Measurements from ENCODE around the gene ADAMTSL1.
"Not testable (repeated sequence)": the region's sequence is repeated elsewhere in the genome, so short reads cannot be mapped to it uniquely, and the experiment has no call there.

Gene ADAMTSL1

DNA sequence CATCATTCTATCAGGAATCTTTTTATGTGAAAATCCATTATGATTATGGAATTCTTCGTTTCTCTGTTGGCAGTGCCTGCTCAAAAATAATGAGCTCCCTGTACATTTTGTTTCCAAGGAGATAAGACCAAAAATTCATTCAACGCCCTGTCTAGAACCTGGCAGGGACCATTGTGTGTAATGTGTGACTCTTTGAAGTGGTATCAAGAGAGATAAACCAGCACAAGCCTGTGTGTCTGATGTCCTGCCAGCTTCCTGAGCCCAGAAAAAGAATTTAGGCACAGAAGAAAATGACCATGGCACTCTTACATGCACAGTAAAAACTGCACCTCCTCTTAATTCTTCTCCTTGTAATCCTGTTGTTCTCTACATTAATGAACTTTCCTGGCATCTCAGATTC lies 381.7 kb downstream of the ADAMTSL1 start:
- no peaks in the 10 kb centered on the region for H3K36me3 ChIP-seq (ENCODE audit: control insufficient read depth, insufficient read depth, low read length, severe bottlenecking)
- no peak overlapping the region for H3K4me3 ChIP-seq (ENCODE audit: low read length)
- no peaks in the 10 kb centered on the region for H3K9me3 ChIP-seq (ENCODE audit: control insufficient read depth, low read length)
- DNase-seq (ENCODE audit: low read depth) = no peak
- no peaks in the 10 kb centered on the region for H3K27me3 ChIP-seq (replicated peaks; ENCODE audit: control insufficient read depth, insufficient read depth, low read length)
- peaks cover 32% of the 10 kb centered on the region for H3K4me1 ChIP-seq (ENCODE audit: control insufficient read depth, insufficient read depth, low read length)
- H3K9ac ChIP-seq (ENCODE audit: low read length) = no peak overlapping the region

GRCh38 chr9:18857334-18857733 lies 383.4 kb downstream of the ADAMTSL1 start:
- peak overlapping the region; percentile 13 for H3K4me3 ChIP-seq (ENCODE audit: low read length)
- no peak for DNase-seq (ENCODE audit: low read depth)

DNA sequence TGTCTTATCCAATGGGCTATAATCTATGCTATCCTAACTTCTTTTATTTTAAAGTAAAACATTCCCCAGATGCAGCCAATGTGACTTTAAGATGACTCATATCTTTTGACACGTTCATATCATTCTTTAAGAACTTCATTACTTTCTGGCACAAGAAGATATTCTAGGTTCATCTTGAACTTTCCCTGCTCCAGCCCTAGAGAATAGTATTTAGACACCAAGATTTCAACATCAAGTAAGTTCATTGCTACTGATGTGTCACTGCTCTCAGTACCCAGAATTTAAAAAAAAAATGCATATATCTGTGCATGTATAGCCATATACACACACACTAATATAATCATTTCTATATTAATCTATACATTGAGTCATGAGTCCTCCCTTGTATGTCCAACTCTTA lies 383.8 kb downstream of the ADAMTSL1 start:
- no peaks in the 10 kb centered on the region for H3K27me3 ChIP-seq (replicated peaks; ENCODE audit: control insufficient read depth, insufficient read depth, low read length)
- peaks cover 45% of the 10 kb centered on the region for H3K4me1 ChIP-seq (ENCODE audit: control insufficient read depth, insufficient read depth, low read length)
- peak; percentile 56 for DNase-seq (ENCODE audit: low read depth)
- peak overlapping the region; percentile 13 for H3K4me3 ChIP-seq (ENCODE audit: low read length)
- no peaks in the 10 kb centered on the region for H3K36me3 ChIP-seq (ENCODE audit: control insufficient read depth, insufficient read depth, low read length, severe bottlenecking)
- H3K9ac ChIP-seq (ENCODE audit: low read length) = no peak overlapping the region
- no peaks in the 10 kb centered on the region for H3K9me3 ChIP-seq (ENCODE audit: control insufficient read depth, low read length)

More at GRCh38 chr9:18857334-18857733, 383.4 kb downstream of the ADAMTSL1 start:
- Histone ChIP-seq H3K9ac (ENCODE audit: low read length) (no peak overlapping the region), H3K4me1 (ENCODE audit: control insufficient read depth, insufficient read depth, low read length) (peaks cover 41% of the 10 kb centered on the region), H3K27me3 (replicated peaks; ENCODE audit: control insufficient read depth, insufficient read depth, low read length) (no peaks in the 10 kb centered on the region), H3K9me3 (ENCODE audit: control insufficient read depth, low read length) (no peaks in the 10 kb centered on the region), H3K36me3 (ENCODE audit: control insufficient read depth, insufficient read depth, low read length, severe bottlenecking) (no peaks in the 10 kb centered on the region)

DNA sequence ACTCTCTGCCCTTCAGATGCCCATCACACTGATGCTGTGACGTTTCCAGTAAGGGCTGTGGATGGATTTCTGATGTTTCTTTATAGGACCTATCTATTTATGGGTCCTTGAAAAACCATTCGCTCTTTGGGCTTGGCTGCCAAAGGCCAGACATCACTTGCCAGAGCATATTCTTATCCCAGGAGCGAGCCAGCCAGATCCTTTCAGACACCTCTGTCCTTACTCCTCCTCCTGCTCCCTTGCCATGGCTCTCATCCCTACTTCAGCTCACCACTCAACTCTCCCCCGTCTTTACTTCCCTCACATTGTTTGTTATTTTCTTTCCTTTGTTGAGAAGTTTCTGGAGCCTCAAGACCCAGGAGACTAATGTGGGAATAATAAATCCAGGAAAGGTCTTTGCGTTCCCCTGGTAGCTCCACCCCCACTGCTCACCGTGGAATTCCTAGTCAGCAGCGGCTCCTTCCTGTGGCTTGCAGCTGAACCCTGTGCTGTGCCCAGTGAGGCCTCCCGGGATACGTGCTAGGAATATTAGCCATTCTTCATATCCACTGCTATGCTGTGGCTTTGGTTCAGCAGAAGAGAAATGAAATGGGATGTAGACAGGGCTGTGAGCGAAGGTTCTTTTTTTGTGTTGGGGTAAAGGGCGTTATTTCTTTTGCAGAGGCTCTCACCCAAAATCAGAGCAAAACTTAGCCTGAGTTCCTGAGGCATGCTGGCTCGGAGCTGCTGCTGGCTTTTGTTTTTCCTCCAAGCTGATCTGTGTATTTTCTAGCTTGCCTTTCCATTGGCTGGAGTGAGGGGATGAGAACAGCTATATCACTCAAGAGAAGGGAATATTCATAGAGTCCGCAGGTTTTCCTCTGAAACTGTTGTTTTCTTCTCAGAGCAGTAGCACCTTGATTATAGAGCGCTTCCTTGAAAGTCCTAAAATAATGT lies 387.9 kb downstream of the ADAMTSL1 start:
- Histone ChIP-seq H3K9ac (ENCODE audit: low read length) (peak overlapping the region; percentile 48), H3K36me3 (ENCODE audit: control insufficient read depth, insufficient read depth, low read length, severe bottlenecking) (no peaks in the 10 kb centered on the region), H3K4me3 (ENCODE audit: low read length) (peak overlapping the region; percentile 6), H3K9me3 (ENCODE audit: control insufficient read depth, low read length) (no peaks in the 10 kb centered on the region), H3K27me3 (replicated peaks; ENCODE audit: control insufficient read depth, insufficient read depth, low read length) (no peaks in the 10 kb centered on the region), H3K4me1 (ENCODE audit: control insufficient read depth, insufficient read depth, low read length) (peaks cover 58% of the 10 kb centered on the region)
- DNase-seq (ENCODE audit: low read depth) = no peak

DNA sequence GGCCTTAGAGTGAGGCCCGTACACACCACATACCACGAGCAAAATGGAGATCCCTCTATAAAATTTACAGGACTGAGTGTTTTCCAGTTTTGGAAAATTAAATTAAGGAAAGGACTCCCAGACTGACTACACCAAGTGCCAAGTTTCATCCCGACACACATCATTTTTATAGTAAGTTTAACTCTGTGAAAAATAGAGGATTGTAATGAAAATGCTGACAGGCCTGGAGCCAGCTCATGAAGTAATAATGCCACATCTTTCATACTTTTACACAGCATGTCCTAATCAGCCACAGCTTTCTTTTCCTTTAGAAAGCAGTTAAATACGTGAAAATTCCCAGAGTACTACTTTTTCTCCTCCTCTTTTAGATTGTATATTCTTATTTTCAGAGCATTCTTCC lies 389.8 kb downstream of the ADAMTSL1 start:
- Histone ChIP-seq H3K9ac (ENCODE audit: low read length) (peak overlapping the region; percentile 66), H3K36me3 (ENCODE audit: control insufficient read depth, insufficient read depth, low read length, severe bottlenecking) (peaks cover under 1% of the 10 kb centered on the region), H3K4me3 (ENCODE audit: low read length) (peak overlapping the region; percentile 58), H3K27me3 (replicated peaks; ENCODE audit: control insufficient read depth, insufficient read depth, low read length) (no peaks in the 10 kb centered on the region), H3K9me3 (ENCODE audit: control insufficient read depth, low read length) (no peaks in the 10 kb centered on the region), H3K4me1 (ENCODE audit: control insufficient read depth, insufficient read depth, low read length) (peaks cover 39% of the 10 kb centered on the region)
- no peak for DNase-seq (ENCODE audit: low read depth)

DNA sequence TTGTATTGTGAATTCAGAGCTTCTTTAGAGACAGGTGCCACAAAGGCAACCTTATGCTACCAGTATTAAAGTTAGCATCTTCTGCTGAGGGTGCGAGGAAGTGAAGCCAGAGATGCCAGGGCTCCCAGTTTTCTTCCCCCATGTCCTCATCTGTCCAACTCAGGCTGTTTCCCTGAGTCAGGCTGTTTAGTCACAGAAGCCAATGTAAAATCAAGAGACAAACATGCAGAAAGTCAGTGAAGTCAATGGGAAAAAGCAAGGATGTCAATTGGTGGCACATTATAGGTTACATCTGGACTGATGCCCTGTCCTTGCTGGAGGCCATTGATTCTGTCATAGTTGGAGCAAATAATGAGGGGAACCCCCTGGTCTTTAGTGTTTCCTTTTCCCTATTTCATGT lies 390.6 kb downstream of the ADAMTSL1 start:
- no peaks in the 10 kb centered on the region for H3K27me3 ChIP-seq (replicated peaks; ENCODE audit: control insufficient read depth, insufficient read depth, low read length)
- H3K4me3 ChIP-seq (ENCODE audit: low read length) = no peak overlapping the region
- H3K9ac ChIP-seq (ENCODE audit: low read length) = peak overlapping the region; percentile 66
- peaks cover 38% of the 10 kb centered on the region for H3K4me1 ChIP-seq (ENCODE audit: control insufficient read depth, insufficient read depth, low read length)
- DNase-seq (ENCODE audit: low read depth) = no peak
- peaks cover 8% of the 10 kb centered on the region for H3K36me3 ChIP-seq (ENCODE audit: control insufficient read depth, insufficient read depth, low read length, severe bottlenecking)
- peaks cover 6% of the 10 kb centered on the region for H3K9me3 ChIP-seq (ENCODE audit: control insufficient read depth, low read length)

GRCh38 chr9:18865542-18865941 lies 391.6 kb downstream of the ADAMTSL1 start:
- Histone ChIP-seq H3K27me3 (replicated peaks; ENCODE audit: control insufficient read depth, insufficient read depth, low read length) (no peaks in the 10 kb centered on the region), H3K4me3 (ENCODE audit: low read length) (no peak overlapping the region), H3K9me3 (ENCODE audit: control insufficient read depth, low read length) (peaks cover 16% of the 10 kb centered on the region), H3K36me3 (ENCODE audit: control insufficient read depth, insufficient read depth, low read length, severe bottlenecking) (peaks cover 9% of the 10 kb centered on the region), H3K9ac (ENCODE audit: low read length) (no peak overlapping the region), H3K4me1 (ENCODE audit: control insufficient read depth, insufficient read depth, low read length) (peaks cover 38% of the 10 kb centered on the region)
- DNase-seq (ENCODE audit: low read depth) = no peak

DNA sequence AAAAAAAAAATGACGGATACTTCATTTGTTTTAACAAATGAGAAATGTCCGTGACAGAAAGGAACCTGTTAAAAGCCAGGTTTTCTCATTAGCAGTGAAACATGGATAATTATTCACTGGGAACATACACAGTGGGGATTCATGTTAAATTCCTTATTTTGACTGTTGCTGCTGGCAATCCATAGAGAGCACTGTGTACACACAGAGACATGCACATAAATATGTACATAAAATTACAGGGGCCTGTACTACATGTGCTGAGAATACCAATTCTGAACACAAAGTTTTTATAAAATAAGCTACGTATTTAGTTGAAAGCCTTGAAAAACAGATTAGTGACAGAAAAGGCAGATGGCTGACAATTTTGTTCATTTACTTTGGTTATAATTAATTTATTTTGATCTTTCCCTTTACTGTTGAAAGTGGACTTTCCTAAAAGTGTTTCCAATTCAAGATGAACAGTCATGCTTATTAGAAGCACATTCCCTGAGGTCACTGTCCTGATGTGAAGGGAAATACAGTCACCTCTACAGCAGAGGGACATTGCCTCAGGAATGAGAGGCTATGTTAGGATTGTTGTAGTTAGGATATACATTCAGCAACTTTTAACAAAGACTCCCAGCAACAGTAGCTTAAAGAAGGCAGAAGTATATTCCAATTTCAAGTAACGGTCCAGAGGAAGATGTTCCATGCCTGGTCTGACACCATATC lies 392.3 kb downstream of the ADAMTSL1 start:
- H3K4me1 ChIP-seq (ENCODE audit: control insufficient read depth, insufficient read depth, low read length) = peaks cover 35% of the 10 kb centered on the region
- H3K27me3 ChIP-seq (replicated peaks; ENCODE audit: control insufficient read depth, insufficient read depth, low read length) = no peaks in the 10 kb centered on the region
- H3K36me3 ChIP-seq (ENCODE audit: control insufficient read depth, insufficient read depth, low read length, severe bottlenecking) = peaks cover 9% of the 10 kb centered on the region
- no peak overlapping the region for H3K9ac ChIP-seq (ENCODE audit: low read length)
- H3K9me3 ChIP-seq (ENCODE audit: control insufficient read depth, low read length) = peaks cover 18% of the 10 kb centered on the region
- DNase-seq (ENCODE audit: low read depth) = no peak
- no peak overlapping the region for H3K4me3 ChIP-seq (ENCODE audit: low read length)

DNA sequence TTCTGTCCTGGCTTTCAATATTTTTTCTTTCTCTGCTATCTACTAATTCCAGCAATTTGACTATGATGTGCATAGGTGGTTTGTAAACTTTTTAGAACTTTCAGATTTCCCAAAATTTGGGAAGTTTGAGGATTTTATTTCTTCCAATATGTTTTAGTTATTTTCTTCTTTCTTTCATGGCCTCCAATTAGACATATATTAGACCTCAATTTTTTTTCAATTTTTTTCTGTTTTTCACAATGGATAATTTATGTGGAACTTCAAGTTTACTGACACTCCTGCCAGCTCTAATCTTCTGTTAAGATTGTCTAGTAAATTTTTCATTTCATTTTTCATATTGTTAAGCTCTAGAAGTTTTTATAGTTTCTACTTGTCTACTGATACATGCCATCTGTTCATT lies 395.8 kb downstream of the ADAMTSL1 start:
- peaks cover under 1% of the 10 kb centered on the region for H3K4me1 ChIP-seq (ENCODE audit: control insufficient read depth, insufficient read depth, low read length)
- no peaks in the 10 kb centered on the region for H3K27me3 ChIP-seq (replicated peaks; ENCODE audit: control insufficient read depth, insufficient read depth, low read length)
- DNase-seq (ENCODE audit: low read depth) = no peak

DNA sequence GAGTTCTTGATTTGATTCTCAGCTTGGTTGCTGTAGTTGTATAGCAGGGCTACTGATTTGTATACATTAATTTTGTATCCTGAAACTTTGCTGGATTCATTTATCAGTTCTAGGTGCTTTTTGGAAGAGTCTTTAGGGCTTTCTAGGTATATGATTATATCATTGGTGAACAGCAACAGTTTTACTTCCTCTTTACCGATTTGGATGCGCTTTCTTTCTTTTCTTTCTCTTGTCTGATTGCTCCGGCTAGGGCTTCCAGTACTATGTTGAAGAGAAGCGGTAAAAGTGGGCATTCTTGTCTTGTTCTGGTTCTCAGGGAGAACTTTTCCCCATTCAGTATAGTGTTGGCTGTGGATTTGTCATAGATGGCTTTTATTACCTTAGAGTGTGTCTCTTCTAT lies 400.1 kb downstream of the ADAMTSL1 start:
- no peak overlapping the region for H3K4me3 ChIP-seq (ENCODE audit: low read length)
- no peak for DNase-seq (ENCODE audit: low read depth)

More for the DNA sequence above, 395.8 kb downstream of the ADAMTSL1 start:
- peaks cover 18% of the 10 kb centered on the region for H3K9me3 ChIP-seq (ENCODE audit: control insufficient read depth, low read length)
- no peak overlapping the region for H3K9ac ChIP-seq (ENCODE audit: low read length)
- H3K36me3 ChIP-seq (ENCODE audit: control insufficient read depth, insufficient read depth, low read length, severe bottlenecking) = peaks cover 9% of the 10 kb centered on the region
- peak overlapping the region; percentile 15 for H3K4me3 ChIP-seq (ENCODE audit: low read length)

DNA sequence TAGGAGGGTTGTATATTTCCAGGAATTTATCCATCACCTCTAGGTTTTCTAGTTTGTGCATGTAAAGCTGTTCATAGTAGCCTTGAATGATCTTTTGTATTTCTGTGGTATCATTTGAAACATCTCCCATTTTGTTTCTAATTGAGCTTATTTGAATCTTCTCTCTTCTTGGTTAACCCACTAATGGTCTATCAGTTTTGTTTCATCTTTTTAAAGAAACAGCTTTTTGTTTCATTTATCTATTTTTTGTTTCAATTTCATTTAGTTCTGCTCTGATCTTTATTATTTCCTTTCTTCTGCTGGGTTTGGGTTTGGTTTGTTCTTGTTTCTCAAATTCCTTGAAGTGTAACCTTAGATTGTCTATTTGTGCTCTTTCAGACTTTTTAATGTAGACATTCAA lies 401.0 kb downstream of the ADAMTSL1 start:
- not testable (repeated sequence) for H3K4me1 ChIP-seq (ENCODE audit: control insufficient read depth, insufficient read depth, low read length)

More for the DNA sequence above, 400.1 kb downstream of the ADAMTSL1 start:
- H3K4me1 ChIP-seq (ENCODE audit: control insufficient read depth, insufficient read depth, low read length) = peaks cover 3% of the 10 kb centered on the region
- H3K27me3 ChIP-seq (replicated peaks; ENCODE audit: control insufficient read depth, insufficient read depth, low read length) = no peaks in the 10 kb centered on the region
- peaks cover 5% of the 10 kb centered on the region for H3K36me3 ChIP-seq (ENCODE audit: control insufficient read depth, insufficient read depth, low read length, severe bottlenecking)
- H3K9me3 ChIP-seq (ENCODE audit: control insufficient read depth, low read length) = peaks cover 16% of the 10 kb centered on the region
- no peak overlapping the region for H3K9ac ChIP-seq (ENCODE audit: low read length)

More for the DNA sequence above, 401.0 kb downstream of the ADAMTSL1 start:
- not testable (repeated sequence) for H3K9ac ChIP-seq (ENCODE audit: low read length); H3K9me3 ChIP-seq (ENCODE audit: control insufficient read depth, low read length); DNase-seq (ENCODE audit: low read depth); H3K4me3 ChIP-seq (ENCODE audit: low read length); H3K36me3 ChIP-seq (ENCODE audit: control insufficient read depth, insufficient read depth, low read length, severe bottlenecking); H3K27me3 ChIP-seq (replicated peaks; ENCODE audit: control insufficient read depth, insufficient read depth, low read length)
